HepG2 (cell line): ENCODE data around the gene ZBTB7B. TPM values are rescaled to one million over a fixed set of nuclear protein-coding genes. Genes with fewer than 3 reads are reported as not detected.

Experiments used
- ATAC-seq: fragments of 200-7000 bp; cut with Tn5 transposase; 3 replicates; pipeline ENCODE4 v1.9.1; 2020; ENCODE audit warnings: mild to moderate bottlenecking, moderate library complexity
- BruUV-seq: library from RNA; stranded (reverse); fragments of 400-500 nt; replicated peaks from 2 replicates; lab custom pipeline; 2021; lab: Mats Ljungman, UMichigan
- CTCF ChIA-PET: fragments of 300-600 bp; formaldehyde crosslinking; extraction: SDS; loops from one replicate; lab custom pipeline; 2021; ENCODE audit warnings: low total read pairs, inconsistent platforms, low intra/inter-chr PET ratio; lab: Yijun Ruan, JAX
- POLR2A ChIA-PET: fragments of 350-600 bp; sonication (Branson Sonifier 250); formaldehyde crosslinking; loops from one replicate; lab custom pipeline; 2020; ENCODE audit warnings: antibody characterized with exemption, inconsistent platforms; lab: Yijun Ruan, JAX
- DNase-seq: peaks from one replicate; pipeline ENCODE4 v3.0.0-alpha.2; 2015; ENCODE audit warnings: low spot score
- FAIRE-seq: peaks from 3 replicates; lab custom pipeline; 2011; peaks lifted over from hg19 to GRCh38; lab: Jason Lieb, UNC
- H2AFZ ChIP-seq: one replicate; pipeline ENCODE4 v1.6.1; 2011; ENCODE audit warnings: low read length, inconsistent platforms
- H3K27ac ChIP-seq: fragments of 300-600 bp; 3 replicates; pipeline ENCODE4 v1.8.0; 2011; ENCODE audit warnings: mixed run types, mild to moderate bottlenecking, mixed read lengths, low read length, inconsistent platforms; ENCODE audit not compliant: insufficient read depth; ENCODE audit errors: extremely low read length
- H3K27me3 ChIP-seq, 2 experiments: fragments of 200-600 bp in 1 of 2; 2 replicates in 1 of 2; 3 replicates in 1 of 2; pipeline versions ENCODE4 v1.6.0 to v1.8.0; 2011; ENCODE audit warnings: low read length in 2 of 2, mild to moderate bottlenecking in 2 of 2, moderate library complexity in 2 of 2, inconsistent platforms in 1 of 2; ENCODE audit not compliant: insufficient read depth in 2 of 2, control insufficient read depth in 1 of 2
- H3K36me3 ChIP-seq, 2 experiments: fragments of 200-600 bp in 1 of 2; replicated peaks in 1 of 2; 2 replicates in 1 of 2; 3 replicates in 1 of 2; pipeline versions ENCODE4 v1.5.1 to v1.8.0; 2011; ENCODE audit warnings: low read length in 2 of 2, inconsistent platforms in 1 of 2; ENCODE audit not compliant: insufficient read depth in 2 of 2, control insufficient read depth in 1 of 2
- H3K4me1 ChIP-seq: 2 replicates; pipeline ENCODE4 v1.5.1; 2012; ENCODE audit warnings: low read length, inconsistent platforms; ENCODE audit not compliant: insufficient read depth
- H3K4me2 ChIP-seq: 2 replicates; pipeline ENCODE4 v1.6.0; 2011; ENCODE audit warnings: low read depth, low read length, inconsistent platforms
- H3K4me3 ChIP-seq, 3 experiments: fragments of 200-600 bp in 1 of 3; sonication (generic), shearing (Covaris generic) in 1 of 3; replicated peaks in 1 of 3; 2 replicates each; pipeline ENCODE4 v1.5.1; 2011 to 2016; ENCODE audit warnings: low read length in 3 of 3, inconsistent platforms in 2 of 3, low read depth in 2 of 3, mild to moderate bottlenecking in 2 of 3, control low read depth in 1 of 3, mixed read lengths in 1 of 3; ENCODE audit not compliant: insufficient read depth in 1 of 3
- H3K79me2 ChIP-seq: one replicate; pipeline ENCODE4 v1.6.1; 2011; ENCODE audit warnings: low read length, inconsistent platforms; ENCODE audit not compliant: insufficient read depth
- H3K9ac ChIP-seq: 2 replicates; pipeline ENCODE4 v1.6.0; 2011; ENCODE audit warnings: mild to moderate bottlenecking, low read depth, low read length, inconsistent platforms; ENCODE audit not compliant: insufficient read depth
- H3K9me3 ChIP-seq: 2 replicates; pipeline ENCODE4 v1.5.1; 2012; ENCODE audit warnings: mild to moderate bottlenecking, low read length
- H4K20me1 ChIP-seq: 2 replicates; pipeline ENCODE4 v1.6.0; 2011; ENCODE audit warnings: inconsistent platforms, mild to moderate bottlenecking, low read length, moderate library complexity; ENCODE audit not compliant: insufficient read depth
- ASH2L ChIP-seq: fragments of 300-600, 200-600 bp; sonication (generic); IDR thresholded peaks from 2 replicates; pipeline ENCODE4 v1.7.0; 2017; ENCODE audit warnings: low read depth, mild to moderate bottlenecking, moderate library complexity, mixed read lengths, low read length; ENCODE audit not compliant: insufficient read length
- DR1 ChIP-seq: sonication (generic); formaldehyde crosslinking; IDR thresholded peaks from 2 replicates; pipeline ENCODE4 v1.8.0; 2021; ENCODE audit warnings: mild to moderate bottlenecking, missing genetic modification reagents, inconsistent platforms
- EEA1 ChIP-seq: sonication (generic); formaldehyde crosslinking; IDR thresholded peaks from 2 replicates; pipeline ENCODE4 v1.5.1; 2020; ENCODE audit warnings: mild to moderate bottlenecking, missing genetic modification reagents, borderline replicate concordance
- FOXO1 ChIP-seq: sonication (generic); formaldehyde crosslinking; IDR thresholded peaks from 2 replicates; pipeline ENCODE4 v1.4.0; 2020; ENCODE audit warnings: missing genetic modification reagents
- GATA4 ChIP-seq: sonication (generic); IDR thresholded peaks from 2 replicates; pipeline ENCODE4 v1.6.1; 2016; ENCODE audit warnings: antibody characterized with exemption, low read depth, borderline replicate concordance
- HNF4G ChIP-seq, 2 experiments: sonication (generic) in 1 of 2; formaldehyde crosslinking in 1 of 2; IDR thresholded peaks; 2 replicates each; pipeline versions ENCODE4 v1.4.0 to v1.6.1; 2011 to 2020; ENCODE audit warnings: borderline replicate concordance in 2 of 2, low read depth in 2 of 2, mild to moderate bottlenecking in 2 of 2, low read length in 1 of 2, missing genetic modification reagents in 1 of 2, moderate library complexity in 1 of 2
- HNRNPLL ChIP-seq: fragments of 200-400 bp; formaldehyde crosslinking; IDR thresholded peaks from 2 replicates; pipeline ENCODE4 v1.6.1; 2017; ENCODE audit warnings: mild to moderate bottlenecking, low read depth, low read length; ENCODE audit not compliant: poor library complexity, severe bottlenecking
- IRX3 ChIP-seq: sonication (generic); formaldehyde crosslinking; IDR thresholded peaks from 2 replicates; pipeline ENCODE4 v1.8.1; 2023; ENCODE audit warnings: mild to moderate bottlenecking, low read depth, missing genetic modification reagents, borderline replicate concordance
- KLF16 ChIP-seq, 2 experiments: sonication (generic) in 1 of 2; formaldehyde crosslinking in 1 of 2; IDR thresholded peaks; 2 replicates each; pipeline versions ENCODE4 v1.6.1 to v1.8.0; 2016 to 2023; ENCODE audit warnings: missing genetic modification reagents in 2 of 2, missing compliant biosample characterization in 1 of 2
- NKX3-1 ChIP-seq: sonication (generic); formaldehyde crosslinking; IDR thresholded peaks from 2 replicates; pipeline ENCODE4 v1.5.0; 2020; ENCODE audit warnings: missing genetic modification reagents
- SP4 ChIP-seq: sonication (generic); formaldehyde crosslinking; IDR thresholded peaks from 2 replicates; pipeline ENCODE4 v1.8.1; 2023; ENCODE audit warnings: mild to moderate bottlenecking, missing genetic modification reagents
- USF2 ChIP-seq, 2 experiments: sonication (generic) in 1 of 2; formaldehyde crosslinking in 1 of 2; IDR thresholded peaks; 2 replicates each; pipeline versions ENCODE4 v1.5.1 to v1.6.1; 2011 to 2020; ENCODE audit warnings: borderline replicate concordance in 1 of 2, low read depth in 1 of 2, low read length in 1 of 2, mild to moderate bottlenecking in 1 of 2, missing genetic modification reagents in 1 of 2, moderate library complexity in 1 of 2
- XBP1 ChIP-seq: sonication (generic); formaldehyde crosslinking; IDR thresholded peaks from 2 replicates; pipeline ENCODE4 v1.5.0; 2020; ENCODE audit warnings: missing genetic modification reagents
- ZFP1 ChIP-seq: IDR thresholded peaks from 2 replicates; pipeline ENCODE4 v1.6.1; 2016
- ZFP36L2 ChIP-seq: sonication (generic); formaldehyde crosslinking; IDR thresholded peaks from 2 replicates; pipeline ENCODE4 v1.4.0; 2020; ENCODE audit warnings: missing genetic modification reagents
- ZFP82 ChIP-seq: sonication (generic); formaldehyde crosslinking; IDR thresholded peaks from 2 replicates; pipeline ENCODE4 v1.5.1; 2020; ENCODE audit warnings: mild to moderate bottlenecking, missing genetic modification reagents, borderline replicate concordance
- ZNF143 ChIP-seq: sonication (generic); formaldehyde crosslinking; IDR thresholded peaks from 2 replicates; pipeline ENCODE4 v1.4.0; 2020; ENCODE audit warnings: missing genetic modification reagents
- ZNF296 ChIP-seq: sonication (generic); formaldehyde crosslinking; conservative IDR thresholded peaks from 2 replicates; pipeline ENCODE4 v1.5.0; 2020; ENCODE audit warnings: mild to moderate bottlenecking, missing genetic modification reagents
- ZSCAN31 ChIP-seq: sonication (generic); formaldehyde crosslinking; IDR thresholded peaks from 2 replicates; pipeline ENCODE4 v1.5.0; 2020; ENCODE audit warnings: low read depth, mild to moderate bottlenecking, missing genetic modification reagents
- WGBS: methylation state at CpG from one replicate; pipeline ENCODE4 v1.1.6; 2017; ENCODE audit warnings: low lambda C conversion rate; 5-methylcytosine and 5-hydroxymethylcytosine counted together
- in situ Hi-C: cut with HindIII; loops from 2 replicates; pipeline ENCODE4 v1.10.0; 2017; ENCODE audit warnings: low pct_unique_long_range_greater_than_20kb; ENCODE audit not compliant: extremely low pct_ligation_motif_present
- intact Hi-C: fragments of 100-400 bp; cut with micrococcal nuclease; formaldehyde crosslinking; loops from one replicate; pipeline ENCODE4 v1.10.0; 2022; ENCODE audit not compliant: unreplicated experiment
- polyA plus RNA-seq, 8 experiments: library from polyadenylated mRNA; depleted of rRNA in 3 of 8; stranded (reverse) in 7 of 8; unstranded in 1 of 8; fragments of >200 nt; fragmentation: Illumina TruSeq in 4 of 8; extraction: Trizol in 4 of 8; gene quantifications; 2 replicates each; pipeline versions ENCODE4 v1.2.1 to v1.2.3, GENCODE V29; 2011 to 2016; ENCODE audit warnings: low read depth in 4 of 8, missing spikeins in 1 of 8, mixed read lengths in 1 of 8; ENCODE audit not compliant: insufficient read depth in 1 of 8
- total RNA-seq, 5 experiments: library from RNA; depleted of rRNA; stranded (reverse); fragments of >200 nt; fragmentation: Illumina TruSeq; extraction: Trizol; gene quantifications; 2 replicates each; pipeline ENCODE4 v1.2.3, GENCODE V29; 2016; ENCODE audit warnings: low read depth in 1 of 5

The ZBTB7B gene
- total and polyA plus RNA-seq, 2 of the 13 experiments (the other 11 are each of a cell fraction or from before 2014, with no cell fraction given): 15.5 to 17.5 TPM

- TF ChIP-seq DR1 (CRISPR knock-in tag): peak; percentile 46; the same call in 1 of the 2 replicates
These were observed 733 bp upstream of the ZBTB7B start (continued) for GRCh38 chr1:155001675-155002463.

- Histone ChIP-seq H3K4me3 (peak overlapping the region; percentile 86 to 98 (median 98)), H3K79me2 (peaks cover 39% of the 10 kb centered on the region), H3K4me2 (peak overlapping the region; percentile 89), H4K20me1 (peaks cover 4% of the 10 kb centered on the region; the same call in 1 of the 2 replicates), H3K9me3 (no peaks in the 10 kb centered on the region), H3K36me3 (no peaks in the 10 kb centered on the region; a peak in 1 of 5 replicates), H3K27ac (peak overlapping the region; percentile 97), H3K27me3 (no peaks in the 10 kb centered on the region; a peak in 1 of 5 replicates), H3K9ac (peak overlapping the region; percentile 95), H2AFZ (no peak overlapping the region), H3K4me1 (peaks cover 57% of the 10 kb centered on the region)
- intact Hi-C loops: loop anchor here (5.0 kb wide), 1 partner anchor 446 kb away; the partner anchor contains the start of gene UBE2Q1
- CTCF ChIA-PET: interaction anchor here (1.6 to 6.8 kb wide), 2 partner anchors 14 kb away, joined by 5 to 54 read pairs; no protein-coding TSS in a partner anchor
- no peak for ATAC-seq
- no peak for FAIRE-seq
- 0% methylated on average over 15 of the region's 37 CpGs for WGBS
- POLR2A ChIA-PET: interaction anchor here (0.6 to 6.7 kb wide), 9 partner anchors 11 to 223 kb away, joined by 3 to 90 read pairs (median 4); partner anchors contain the start of genes PMVK and SLC50A1
- BruUV-seq: TSS peak; percentile 49
- DNase-seq: no peak
- in situ Hi-C loops: no loop called here
- TF ChIP-seq GATA4: no peak
- no peak for TF ChIP-seq KLF16 (CRISPR knock-in tag; IDR thresholded peaks at IDR 0.05)
- no peak for TF ChIP-seq ZSCAN31 (CRISPR knock-in tag)
- no peak for TF ChIP-seq ZFP36L2 (CRISPR knock-in tag)
- TF ChIP-seq HNRNPLL: no peak
- TF ChIP-seq FOXO1 (CRISPR knock-in tag): no peak
- no peak; the same call in 1 of the 2 replicates for TF ChIP-seq SP4 (CRISPR knock-in tag)
- TF ChIP-seq IRX3 (CRISPR knock-in tag): 0 out of 2 replicates have a peak, but pooled peaks have one; percentile 23
- TF ChIP-seq XBP1: no peak
- no peak for TF ChIP-seq ZFP1
- no peak for TF ChIP-seq HNF4G (IDR thresholded peaks at IDR 0.05; ENCODE audit: borderline replicate concordance, low read depth, low read length)
- TF ChIP-seq HNF4G (CRISPR knock-in tag; IDR thresholded peaks at IDR 0.05; ENCODE audit: borderline replicate concordance, low read depth): no peak
- no peak for TF ChIP-seq ZFP82 (CRISPR knock-in tag)
- no peak for TF ChIP-seq ASH2L
- TF ChIP-seq ZNF296: no peak
- TF ChIP-seq ZNF143: 0 out of 2 replicates have a peak, but pooled peaks have one; percentile 19
- TF ChIP-seq EEA1 (CRISPR knock-in tag): no peak
- TF ChIP-seq NKX3-1: no peak
- no peak for TF ChIP-seq USF2 (IDR thresholded peaks at IDR 0.05; ENCODE audit: low read depth, low read length)
- TF ChIP-seq USF2 (CRISPR knock-in tag; IDR thresholded peaks at IDR 0.05; ENCODE audit: borderline replicate concordance): no peak
These were observed 694 bp downstream of the ZBTB7B start for GRCh38 chr1:155003227-155003765.
